ENCODE results near the gene KRTAP9-7. TPM values are rescaled to one million over a fixed set of nuclear protein-coding genes. Genes with fewer than 3 reads are reported as not detected.

The KRTAP9-7 gene
- total RNA-seq, 4 donors from 2014 or later: not detected

- no peak for TF ChIP-seq CTCF (IDR thresholded peaks at IDR 0.05)
- ATAC-seq (ENCODE audit: low FRiP score) (no peak), DNase-seq (ENCODE audit: low spot score) (no peak)
These were observed 40.4 kb downstream of the KRTAP9-7 start for GRCh38 chr17:41315814-41316445.

GRCh38 chr17:41318231-41318630 is 42.7 kb downstream of the KRTAP9-7 start:
- ATAC-seq (ENCODE audit: low FRiP score) (no peak), DNase-seq (ENCODE audit: low spot score) (no peak)
- no peak for TF ChIP-seq CTCF (IDR thresholded peaks at IDR 0.05)

GRCh38 chr17:41322094-41322902 is 46.8 kb downstream of the KRTAP9-7 start:
- DNase-seq (ENCODE audit: low spot score) (no peak), ATAC-seq (ENCODE audit: low FRiP score) (no peak)
- peak in 1 of 3 donors; percentile 32 for TF ChIP-seq CTCF (IDR thresholded peaks at IDR 0.05)

GRCh38 chr17:41322903-41323895 is 47.7 kb downstream of the KRTAP9-7 start:
- ATAC-seq (ENCODE audit: low FRiP score): no peak
- DNase-seq (ENCODE audit: low spot score): no peak
- TF ChIP-seq CTCF (IDR thresholded peaks at IDR 0.05): no peak

GRCh38 chr17:41324180-41325075 is 48.9 kb downstream of the KRTAP9-7 start:
- no peak for DNase-seq (ENCODE audit: low spot score)
- no peak for TF ChIP-seq CTCF (IDR thresholded peaks at IDR 0.05)
- no peak for ATAC-seq (ENCODE audit: low FRiP score)

- no peak for DNase-seq (ENCODE audit: low spot score)
- TF ChIP-seq CTCF (IDR thresholded peaks at IDR 0.05): no peak
- no peak for ATAC-seq (ENCODE audit: low FRiP score)
These were observed 49.6 kb downstream of the KRTAP9-7 start for GRCh38 chr17:41325126-41325525.
